ENCODE measurements around the gene MAGI1. TPM values are rescaled to one million over a fixed set of nuclear protein-coding genes. Genes with fewer than 3 reads are reported as not detected.

MAGI1 gene
- total and polyA plus RNA-seq, 5 donors = 15.8 to 38.3 (median 32.8) TPM

GRCh38 chr3:65584913-65585312, 453.8 kb downstream of the MAGI1 start:
- Histone ChIP-seq H3K9me3 (ENCODE audit: control insufficient read depth, low read length) (no peaks in the 10 kb centered on the region), H3K27ac (ENCODE audit: low read length) (no peak overlapping the region), H3K4me3 (ENCODE audit: low read length) (no peak overlapping the region), H3K27me3 (ENCODE audit: control insufficient read depth, insufficient read depth) (no peaks in the 10 kb centered on the region), H3K4me1 (ENCODE audit: control insufficient read depth, insufficient read depth, low read length) (peaks cover 4% of the 10 kb centered on the region)
- WGBS = 95% methylated on average over 2 of the region's 2 CpGs
- intact Hi-C loops (cut with DNase I) = no loop called here
- ATAC-seq (no peak), DNase-seq (no peak)

GRCh38 chr3:65584002-65584401, 454.7 kb downstream of the MAGI1 start:
- Histone ChIP-seq H3K27ac (ENCODE audit: low read length) (no peak overlapping the region), H3K4me1 (ENCODE audit: control insufficient read depth, insufficient read depth, low read length) (peaks cover 6% of the 10 kb centered on the region), H3K9me3 (ENCODE audit: control insufficient read depth, low read length) (no peaks in the 10 kb centered on the region), H3K4me3 (ENCODE audit: low read length) (no peak overlapping the region), H3K27me3 (ENCODE audit: control insufficient read depth, insufficient read depth) (no peaks in the 10 kb centered on the region)
- DNase-seq (no peak), ATAC-seq (no peak)
- intact Hi-C loops (cut with DNase I) = no loop called here

DNA sequence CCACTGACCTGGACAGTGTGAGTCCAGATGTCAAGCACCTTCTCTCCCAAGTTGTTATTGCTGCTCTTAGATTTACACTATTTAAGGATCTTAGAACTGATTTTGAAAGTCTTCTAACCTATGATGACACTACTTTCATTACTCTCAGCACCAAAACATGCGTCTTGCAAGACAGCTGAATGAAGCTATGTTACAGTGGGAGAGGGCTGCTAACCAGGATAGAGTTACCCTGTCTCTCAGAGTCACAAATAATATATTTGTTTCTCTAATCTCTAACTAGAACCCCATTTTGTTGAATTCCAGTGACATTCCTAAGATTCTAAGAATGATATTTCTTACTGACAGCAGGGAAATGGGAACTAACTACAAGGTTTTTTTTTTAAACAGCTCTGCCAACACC, 455.5 kb downstream of the MAGI1 start:
- Histone ChIP-seq H3K27ac (ENCODE audit: low read length) (no peak overlapping the region), H3K27me3 (ENCODE audit: control insufficient read depth, insufficient read depth) (no peaks in the 10 kb centered on the region), H3K4me3 (ENCODE audit: low read length) (no peak overlapping the region), H3K4me1 (ENCODE audit: control insufficient read depth, insufficient read depth, low read length) (peaks cover 6% of the 10 kb centered on the region), H3K9me3 (ENCODE audit: control insufficient read depth, low read length) (no peaks in the 10 kb centered on the region)
- WGBS = 94% methylated on average over 1 of the region's 1 CpG
- DNase-seq = no peak
- ATAC-seq = no peak
- intact Hi-C loops (cut with DNase I) = no loop called here

DNA sequence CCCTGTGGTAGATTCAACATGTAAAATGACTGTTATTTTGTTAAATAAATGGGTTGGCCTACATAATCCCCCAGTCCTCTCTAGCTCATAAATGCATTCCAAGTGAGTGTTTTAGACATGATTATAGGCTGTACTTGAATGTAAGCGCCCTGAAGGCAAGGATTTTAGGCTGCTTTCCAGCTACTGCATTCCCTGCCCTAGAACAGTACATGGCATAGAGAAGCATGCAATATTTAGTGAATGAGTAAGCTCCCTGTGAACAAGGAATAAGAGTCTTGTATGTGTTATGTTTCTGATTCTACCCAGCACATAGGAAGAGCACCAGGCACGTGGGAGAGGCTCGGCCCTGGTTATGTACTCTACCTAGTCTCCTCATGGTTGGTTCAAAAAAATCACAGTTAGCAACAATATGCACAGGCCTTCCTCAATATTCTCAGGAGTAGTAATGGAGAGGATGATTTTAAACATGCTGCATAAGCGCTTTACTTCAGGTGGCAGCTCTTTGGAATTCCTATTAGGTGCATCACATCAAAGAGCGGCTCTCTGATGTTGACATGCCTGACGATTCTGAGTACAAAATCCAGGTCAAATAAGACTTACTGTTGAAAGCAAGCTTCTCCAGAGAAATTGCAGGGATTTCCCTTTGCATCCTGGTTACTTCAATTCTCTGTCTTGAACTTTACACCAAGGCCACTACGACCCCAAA, 456.6 kb downstream of the MAGI1 start:
- intact Hi-C loops (cut with DNase I) = no loop called here
- Histone ChIP-seq H3K9me3 (ENCODE audit: control insufficient read depth, low read length) (no peaks in the 10 kb centered on the region), H3K27ac (ENCODE audit: low read length) (no peak overlapping the region), H3K4me3 (ENCODE audit: low read length) (no peak overlapping the region), H3K27me3 (ENCODE audit: control insufficient read depth, insufficient read depth) (no peaks in the 10 kb centered on the region), H3K4me1 (ENCODE audit: control insufficient read depth, insufficient read depth, low read length) (peaks cover 12% of the 10 kb centered on the region)
- DNase-seq = no peak
- 94% methylated on average over 7 of the region's 7 CpGs for WGBS
- no peak for ATAC-seq

- Histone ChIP-seq H3K4me1 (ENCODE audit: control insufficient read depth, insufficient read depth, low read length) (peaks cover 12% of the 10 kb centered on the region), H3K27ac (ENCODE audit: low read length) (no peak overlapping the region), H3K4me3 (ENCODE audit: low read length) (no peak overlapping the region), H3K27me3 (ENCODE audit: control insufficient read depth, insufficient read depth) (no peaks in the 10 kb centered on the region), H3K9me3 (ENCODE audit: control insufficient read depth, low read length) (no peaks in the 10 kb centered on the region)
- ATAC-seq (no peak), DNase-seq (no peak)
- 92% methylated on average over 2 of the region's 2 CpGs for WGBS
- intact Hi-C loops (cut with DNase I) = no loop called here
Observed at GRCh38 chr3:65581313-65581712, 457.4 kb downstream of the MAGI1 start.

DNA sequence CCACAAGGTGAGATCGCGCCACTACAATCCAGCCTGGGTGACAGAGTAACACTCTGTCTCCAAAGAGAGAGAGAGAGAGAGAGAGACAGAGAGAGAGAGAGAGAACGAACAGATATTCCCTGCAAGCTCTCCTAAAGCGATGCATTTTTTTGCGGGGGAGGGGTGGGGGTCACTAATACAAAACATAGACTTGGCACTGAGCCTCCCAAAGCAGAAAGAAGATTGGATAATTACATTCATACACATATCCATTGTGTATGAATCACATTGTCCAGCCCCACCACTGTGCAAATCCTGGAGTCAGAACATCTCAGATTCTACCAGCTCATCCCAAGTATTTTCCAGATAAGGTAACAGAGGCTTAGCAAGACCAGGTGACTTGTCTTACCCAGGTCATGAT, 459.9 kb downstream of the MAGI1 start:
- intact Hi-C loops (cut with DNase I) = no loop called here
- no peak for ATAC-seq
- H3K9me3 ChIP-seq (ENCODE audit: control insufficient read depth, low read length) = no peaks in the 10 kb centered on the region
- no peak overlapping the region for H3K4me3 ChIP-seq (ENCODE audit: low read length)
- H3K27ac ChIP-seq (ENCODE audit: low read length) = no peak overlapping the region
- DNase-seq = no peak
- WGBS = 95% methylated on average over 5 of the region's 5 CpGs
- H3K27me3 ChIP-seq (ENCODE audit: control insufficient read depth, insufficient read depth) = no peaks in the 10 kb centered on the region
- peaks cover 10% of the 10 kb centered on the region for H3K4me1 ChIP-seq (ENCODE audit: control insufficient read depth, insufficient read depth, low read length)

GRCh38 chr3:65577843-65578430, 460.8 kb downstream of the MAGI1 start:
- intact Hi-C loops (cut with DNase I) = no loop called here
- WGBS = 79% methylated on average over 8 of the region's 8 CpGs
- Histone ChIP-seq H3K4me1 (ENCODE audit: control insufficient read depth, insufficient read depth, low read length) (peaks cover 10% of the 10 kb centered on the region), H3K4me3 (ENCODE audit: low read length) (no peak overlapping the region), H3K9me3 (ENCODE audit: control insufficient read depth, low read length) (no peaks in the 10 kb centered on the region), H3K27me3 (ENCODE audit: control insufficient read depth, insufficient read depth) (no peaks in the 10 kb centered on the region), H3K27ac (ENCODE audit: low read length) (no peak overlapping the region)
- ATAC-seq (no peak), DNase-seq (no peak)

- Histone ChIP-seq H3K4me1 (ENCODE audit: control insufficient read depth, insufficient read depth, low read length) (peaks cover 10% of the 10 kb centered on the region), H3K27me3 (ENCODE audit: control insufficient read depth, insufficient read depth) (no peaks in the 10 kb centered on the region), H3K4me3 (ENCODE audit: low read length) (no peak overlapping the region), H3K27ac (ENCODE audit: low read length) (no peak overlapping the region), H3K9me3 (ENCODE audit: control insufficient read depth, low read length) (no peaks in the 10 kb centered on the region)
- 60% methylated on average over 2 of the region's 2 CpGs for WGBS
- intact Hi-C loops (cut with DNase I) = no loop called here
- ATAC-seq (no peak), DNase-seq (no peak)
Observed at GRCh38 chr3:65576966-65577365, 461.8 kb downstream of the MAGI1 start.

DNA sequence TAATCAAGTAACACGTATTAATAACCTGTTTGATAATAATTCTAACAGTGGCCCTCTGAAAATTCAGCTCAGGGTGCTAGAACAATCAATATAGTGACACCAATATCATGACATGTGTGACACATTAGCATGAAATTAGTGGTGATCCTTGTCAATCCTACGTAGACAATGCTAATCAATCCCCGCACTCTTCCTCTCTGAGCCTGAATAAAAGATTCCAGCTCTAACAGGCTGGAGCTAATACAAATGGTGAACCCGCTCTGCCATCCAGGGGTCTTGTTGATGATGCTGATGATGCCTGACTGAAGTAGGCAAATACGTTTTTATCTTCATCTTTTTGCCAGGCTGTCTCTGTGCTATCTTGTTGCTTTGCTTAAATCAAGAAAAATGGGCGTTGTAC, 462.5 kb downstream of the MAGI1 start:
- no peaks in the 10 kb centered on the region for H3K27me3 ChIP-seq (ENCODE audit: control insufficient read depth, insufficient read depth)
- no peak overlapping the region for H3K27ac ChIP-seq (ENCODE audit: low read length)
- DNase-seq (no peak), ATAC-seq (no peak)
- intact Hi-C loops (cut with DNase I) = no loop called here
- no peaks in the 10 kb centered on the region for H3K9me3 ChIP-seq (ENCODE audit: control insufficient read depth, low read length)
- H3K4me3 ChIP-seq (ENCODE audit: low read length) = no peak overlapping the region
- 86% methylated on average over 6 of the region's 6 CpGs for WGBS
- H3K4me1 ChIP-seq (ENCODE audit: control insufficient read depth, insufficient read depth, low read length) = peaks cover 8% of the 10 kb centered on the region

DNA sequence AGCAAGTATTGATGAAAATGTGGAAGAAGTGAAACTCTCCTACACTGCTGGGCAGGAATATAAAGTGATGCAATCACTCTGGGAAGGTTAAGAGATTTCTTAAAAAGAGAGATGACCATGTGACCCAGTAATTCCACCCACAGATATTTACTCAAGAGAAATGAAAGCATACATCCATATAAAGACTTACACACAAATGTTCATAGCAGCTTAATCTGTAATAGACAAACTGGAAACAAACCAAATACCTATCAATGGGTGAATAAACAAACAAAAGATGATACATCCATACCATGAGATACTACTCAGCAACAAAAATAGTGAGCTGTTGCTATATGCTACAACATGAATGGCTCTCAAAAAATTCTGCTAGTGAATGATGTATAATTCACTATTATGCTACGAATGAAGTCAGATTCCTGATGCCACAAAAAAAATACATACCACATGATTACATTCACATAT, 463.3 kb downstream of the MAGI1 start:
- WGBS = 86% methylated on average over 1 of the region's 1 CpG
- Histone ChIP-seq H3K27me3 (ENCODE audit: control insufficient read depth, insufficient read depth) (no peaks in the 10 kb centered on the region), H3K4me3 (ENCODE audit: low read length) (no peak overlapping the region), H3K9me3 (ENCODE audit: control insufficient read depth, low read length) (no peaks in the 10 kb centered on the region), H3K27ac (ENCODE audit: low read length) (no peak overlapping the region), H3K4me1 (ENCODE audit: control insufficient read depth, insufficient read depth, low read length) (peaks cover 8% of the 10 kb centered on the region)
- DNase-seq = no peak
- ATAC-seq = no peak
- intact Hi-C loops (cut with DNase I) = no loop called here

GRCh38 chr3:65573548-65574116, 465.1 kb downstream of the MAGI1 start:
- no peak for DNase-seq
- Histone ChIP-seq H3K27me3 (ENCODE audit: control insufficient read depth, insufficient read depth) (no peaks in the 10 kb centered on the region), H3K9me3 (ENCODE audit: control insufficient read depth, low read length) (no peaks in the 10 kb centered on the region), H3K4me1 (ENCODE audit: control insufficient read depth, insufficient read depth, low read length) (peaks cover 6% of the 10 kb centered on the region), H3K4me3 (ENCODE audit: low read length) (no peak overlapping the region), H3K27ac (ENCODE audit: low read length) (no peak overlapping the region)
- intact Hi-C loops (cut with DNase I) = no loop called here
- ATAC-seq = no peak

Data from right cardiac atrium (tissue), 5 donors.